GM12864 (cell line): ENCODE data around the gene PLCG1.

Experiments used
- DNase-seq: peaks from one replicate; pipeline ENCODE4 v3.0.0-alpha.2; 2011; ENCODE audit warnings: low read depth
- H3K4me3 ChIP-seq: 2 replicates; pipeline ENCODE4 v1.5.1; 2011; ENCODE audit warnings: mild to moderate bottlenecking, low read depth, low read length, control low read depth
- TF ChIP-seq, protein P1 (sequence below): IDR thresholded peaks from 2 replicates; pipeline ENCODE4 v1.5.1; 2011; ENCODE audit warnings: low read depth, mild to moderate bottlenecking, moderate library complexity, low read length, control low read depth, inconsistent platforms; ENCODE audit errors: missing control alignments

Gene PLCG1

GRCh38 chr20:41163821-41164220 is 26.5 kb downstream of the PLCG1 start:
- H3K4me3 ChIP-seq = no peak overlapping the region

GRCh38 chr20:41165001-41165882 is 27.9 kb downstream of the PLCG1 start:
- TF ChIP-seq, protein P1, sequence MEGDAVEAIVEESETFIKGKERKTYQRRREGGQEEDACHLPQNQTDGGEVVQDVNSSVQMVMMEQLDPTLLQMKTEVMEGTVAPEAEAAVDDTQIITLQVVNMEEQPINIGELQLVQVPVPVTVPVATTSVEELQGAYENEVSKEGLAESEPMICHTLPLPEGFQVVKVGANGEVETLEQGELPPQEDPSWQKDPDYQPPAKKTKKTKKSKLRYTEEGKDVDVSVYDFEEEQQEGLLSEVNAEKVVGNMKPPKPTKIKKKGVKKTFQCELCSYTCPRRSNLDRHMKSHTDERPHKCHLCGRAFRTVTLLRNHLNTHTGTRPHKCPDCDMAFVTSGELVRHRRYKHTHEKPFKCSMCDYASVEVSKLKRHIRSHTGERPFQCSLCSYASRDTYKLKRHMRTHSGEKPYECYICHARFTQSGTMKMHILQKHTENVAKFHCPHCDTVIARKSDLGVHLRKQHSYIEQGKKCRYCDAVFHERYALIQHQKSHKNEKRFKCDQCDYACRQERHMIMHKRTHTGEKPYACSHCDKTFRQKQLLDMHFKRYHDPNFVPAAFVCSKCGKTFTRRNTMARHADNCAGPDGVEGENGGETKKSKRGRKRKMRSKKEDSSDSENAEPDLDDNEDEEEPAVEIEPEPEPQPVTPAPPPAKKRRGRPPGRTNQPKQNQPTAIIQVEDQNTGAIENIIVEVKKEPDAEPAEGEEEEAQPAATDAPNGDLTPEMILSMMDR = no peak
- no peak for DNase-seq
- H3K4me3 ChIP-seq = no peak overlapping the region

More at GRCh38 chr20:41163821-41164220, 26.5 kb downstream of the PLCG1 start:
- DNase-seq = no peak
- TF ChIP-seq, protein P1 = no peak

DNA sequence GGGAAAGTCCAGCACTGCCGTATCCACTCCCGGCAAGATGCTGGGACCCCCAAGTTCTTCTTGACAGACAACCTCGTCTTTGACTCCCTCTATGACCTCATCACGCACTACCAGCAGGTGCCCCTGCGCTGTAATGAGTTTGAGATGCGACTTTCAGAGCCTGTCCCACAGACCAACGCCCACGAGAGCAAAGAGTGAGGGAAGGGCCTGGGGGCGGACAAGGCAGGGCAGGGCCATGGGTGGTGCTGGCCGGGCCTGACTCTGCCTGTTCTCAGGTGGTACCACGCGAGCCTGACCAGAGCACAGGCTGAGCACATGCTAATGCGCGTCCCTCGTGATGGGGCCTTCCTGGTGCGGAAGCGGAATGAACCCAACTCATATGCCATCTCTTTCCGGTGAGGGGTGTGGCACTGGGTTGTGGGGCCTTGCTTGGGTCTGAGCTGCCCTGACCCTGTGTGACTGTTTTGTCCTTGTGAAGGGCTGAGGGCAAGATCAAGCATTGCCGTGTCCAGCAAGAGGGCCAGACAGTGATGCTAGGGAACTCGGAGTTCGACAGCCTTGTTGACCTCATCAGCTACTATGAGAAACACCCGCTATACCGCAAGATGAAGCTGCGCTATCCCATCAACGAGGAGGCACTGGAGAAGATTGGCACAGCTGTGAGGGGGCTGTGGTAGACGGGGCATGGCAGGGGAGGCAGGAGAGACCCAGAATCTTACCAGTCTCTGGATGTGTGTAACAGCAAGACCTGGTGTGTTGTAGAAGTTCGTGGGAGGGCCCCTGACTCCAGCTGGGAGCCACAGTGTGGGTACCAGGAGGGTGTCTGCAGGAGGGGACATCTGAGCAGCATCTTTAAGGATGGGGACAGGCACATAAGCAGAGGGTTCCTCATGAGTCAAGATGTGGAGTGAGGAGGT is 29.1 kb downstream of the PLCG1 start:
- TF ChIP-seq, protein P1 = no peak

GRCh38 chr20:41167118-41167470 is 29.8 kb downstream of the PLCG1 start:
- H3K4me3 ChIP-seq = no peak overlapping the region
- no peak for DNase-seq
- TF ChIP-seq, protein P1 = no peak

More for the DNA sequence above, 29.1 kb downstream of the PLCG1 start:
- no peak overlapping the region for H3K4me3 ChIP-seq
- no peak for DNase-seq

- no peak overlapping the region for H3K4me3 ChIP-seq
- DNase-seq = no peak
- TF ChIP-seq, protein P1 = no peak
These were observed 30.3 kb downstream of the PLCG1 start for GRCh38 chr20:41167481-41168253.

DNA sequence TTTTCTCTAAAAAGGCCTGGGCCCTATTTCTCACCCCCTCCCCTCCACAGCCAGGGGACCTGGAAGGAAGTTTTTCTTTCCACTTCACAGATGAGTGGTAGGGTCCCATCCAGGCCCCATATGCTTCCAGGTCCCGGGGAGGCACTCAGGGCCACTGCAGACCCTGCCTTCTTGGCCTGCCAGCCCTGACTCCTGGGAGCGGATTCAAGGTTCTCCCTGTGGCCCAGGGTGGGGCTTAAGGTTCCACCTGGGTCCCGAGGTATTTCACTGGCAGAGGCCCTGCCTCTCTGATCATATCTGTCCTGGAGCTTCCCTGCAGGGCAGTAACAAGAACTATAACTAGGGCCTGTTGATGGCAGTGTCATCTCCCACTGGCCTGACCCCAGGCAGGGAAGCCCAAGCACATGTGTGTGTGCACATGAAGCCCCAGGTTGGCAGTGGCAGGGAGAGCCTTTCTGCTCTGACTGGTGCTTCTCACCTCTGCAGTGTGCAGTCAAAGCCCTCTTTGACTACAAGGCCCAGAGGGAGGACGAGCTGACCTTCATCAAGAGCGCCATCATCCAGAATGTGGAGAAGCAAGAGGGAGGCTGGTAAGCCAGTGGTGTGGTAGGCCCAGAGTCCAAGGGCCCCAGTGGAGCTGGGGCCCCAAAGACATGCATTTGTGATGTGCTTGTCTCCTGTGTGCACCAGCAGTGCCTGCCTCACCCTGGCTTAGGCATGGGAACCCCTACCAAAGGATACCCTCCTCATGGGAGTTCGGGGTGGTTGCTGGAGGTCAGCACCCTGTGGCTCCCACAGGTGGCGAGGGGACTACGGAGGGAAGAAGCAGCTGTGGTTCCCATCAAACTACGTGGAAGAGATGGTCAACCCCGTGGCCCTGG is 31.2 kb downstream of the PLCG1 start:
- no peak for DNase-seq
- TF ChIP-seq, protein P1 = no peak
- no peak overlapping the region for H3K4me3 ChIP-seq
